Kidney glomerular epithelial cell (primary cell): ENCODE measurements around the gene STK40.

Experiments used
- DNase-seq: peaks from one replicate; lab custom pipeline; 2025; lab: John Stamatoyannopoulos, UW

Gene STK40

DNA sequence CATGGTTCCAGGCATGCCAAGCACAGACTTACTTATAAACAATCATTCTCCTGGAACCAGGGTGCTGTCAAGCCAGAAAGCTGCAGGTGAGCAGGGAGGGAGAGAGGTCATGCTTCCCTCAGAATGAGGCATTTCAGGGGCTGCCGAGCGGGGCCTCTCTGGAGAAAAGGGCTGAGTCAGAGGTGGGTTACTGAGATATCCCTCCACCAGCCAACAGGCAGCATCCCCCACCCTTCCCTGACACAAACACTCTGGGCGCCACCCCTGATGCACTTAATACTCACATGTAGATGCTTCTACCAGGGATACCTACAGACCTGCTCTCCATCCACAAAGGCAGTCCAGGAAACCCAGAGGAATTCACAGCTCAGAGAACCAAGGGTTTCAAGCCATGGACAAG lies 13.1 kb downstream of the STK40 start:
- DNase-seq, result peak; percentile 25

DNA sequence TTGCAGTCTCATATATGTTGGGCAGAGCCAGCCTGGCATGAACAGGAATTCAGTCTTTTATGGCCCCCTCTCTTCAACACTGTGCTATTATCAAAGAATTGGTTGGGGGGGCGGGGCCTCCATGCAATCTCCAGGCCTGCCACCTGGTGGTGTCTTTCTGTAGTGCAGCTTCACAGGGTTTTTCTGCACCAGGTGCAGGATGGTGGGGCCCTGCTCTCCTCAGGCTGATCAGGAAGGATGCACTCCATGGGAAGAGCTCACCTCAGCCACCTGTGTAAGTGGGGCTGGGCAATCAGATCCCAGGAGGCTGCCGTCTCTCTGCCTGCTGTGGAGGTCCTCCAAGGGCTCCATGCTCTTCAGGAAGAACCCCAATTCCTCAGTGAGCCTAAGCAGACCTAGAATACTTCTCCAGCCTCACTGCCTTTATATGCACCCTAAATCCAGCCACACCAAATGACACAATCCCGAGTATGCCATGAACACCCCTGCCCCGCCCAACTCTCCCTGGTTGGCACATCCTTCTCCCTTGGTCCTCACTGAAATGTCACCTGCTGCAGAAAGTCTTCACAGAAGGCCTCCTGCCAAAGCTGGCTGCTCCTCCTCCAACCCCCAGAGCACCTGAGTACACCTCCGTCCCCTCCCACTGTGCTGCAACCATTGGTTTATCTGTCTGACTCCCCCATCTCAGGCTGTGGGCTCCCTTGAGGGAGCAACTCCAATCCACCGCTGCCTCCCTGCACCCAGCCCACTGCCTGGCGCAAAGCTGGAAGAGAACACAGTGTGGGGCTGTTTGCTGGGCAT lies 16.5 kb downstream of the STK40 start:
- DNase-seq, result peak; percentile 71

DNA sequence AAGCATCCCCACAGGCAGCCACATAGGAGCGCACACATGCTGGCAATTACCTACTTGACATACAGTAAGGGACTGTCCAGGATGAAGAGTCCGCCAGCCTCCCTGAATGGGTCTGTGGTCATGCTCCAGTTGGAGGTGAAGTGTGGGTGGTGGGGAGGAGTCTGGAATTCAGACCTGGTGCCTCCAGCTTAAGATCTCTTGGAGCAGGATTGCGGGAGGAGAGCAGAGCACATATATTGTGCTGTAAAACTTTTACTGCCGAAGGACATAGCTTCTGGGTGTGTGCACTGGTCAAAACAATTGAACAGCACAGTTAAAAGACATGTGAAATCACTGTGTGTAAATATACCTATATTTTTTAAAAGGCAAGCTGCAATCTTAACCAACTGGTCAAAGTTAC lies 17.9 kb downstream of the STK40 start:
- DNase-seq, result no peak

DNA sequence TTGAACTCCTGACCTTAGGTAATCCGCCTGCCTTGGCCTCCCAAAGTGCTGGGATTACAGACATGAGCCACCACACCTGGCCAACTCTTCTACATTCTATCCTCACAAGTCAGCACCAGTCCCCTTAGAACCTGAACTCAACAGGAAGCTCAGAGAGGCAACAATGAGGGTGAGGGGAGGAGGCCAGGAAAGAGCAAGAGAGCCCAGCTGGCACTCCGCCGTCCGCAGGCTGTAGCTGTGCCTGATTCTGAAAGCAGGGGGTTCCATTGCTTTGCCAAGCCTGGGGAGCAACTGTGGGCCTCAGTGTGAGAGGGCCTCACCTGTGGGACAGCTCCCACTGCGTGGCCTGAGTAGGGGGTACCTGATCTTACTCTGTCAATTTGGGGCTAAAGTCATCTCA lies 18.7 kb downstream of the STK40 start:
- DNase-seq, result no peak

DNA sequence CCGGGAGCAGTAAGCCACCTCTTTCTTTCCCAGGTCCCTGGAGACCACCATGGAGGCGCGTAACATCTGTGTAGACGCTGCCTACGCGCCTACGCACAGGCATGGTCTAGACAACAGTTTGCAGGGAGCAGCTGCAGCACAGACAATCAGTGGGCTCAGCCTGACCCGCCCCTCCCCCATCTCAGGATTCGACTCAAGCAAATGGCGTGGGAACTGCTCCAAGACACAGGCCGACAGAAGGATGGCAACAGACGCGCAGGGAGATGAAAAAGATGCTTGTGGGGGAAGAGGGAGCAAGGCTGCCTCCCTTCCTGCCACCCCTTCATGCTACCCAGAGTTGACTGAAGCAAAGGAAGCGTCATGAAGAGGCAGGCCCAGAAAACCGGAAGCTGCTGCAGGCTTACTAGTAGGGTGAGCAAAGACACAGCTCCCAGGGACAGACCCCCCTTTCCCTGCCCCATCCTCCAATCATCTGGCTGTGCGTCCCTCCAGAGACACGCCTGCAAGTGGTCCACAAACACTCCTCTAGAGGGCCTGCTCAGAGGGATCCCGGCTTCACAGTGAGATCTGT lies 19.5 kb downstream of the STK40 start:
- no peak for DNase-seq

DNA sequence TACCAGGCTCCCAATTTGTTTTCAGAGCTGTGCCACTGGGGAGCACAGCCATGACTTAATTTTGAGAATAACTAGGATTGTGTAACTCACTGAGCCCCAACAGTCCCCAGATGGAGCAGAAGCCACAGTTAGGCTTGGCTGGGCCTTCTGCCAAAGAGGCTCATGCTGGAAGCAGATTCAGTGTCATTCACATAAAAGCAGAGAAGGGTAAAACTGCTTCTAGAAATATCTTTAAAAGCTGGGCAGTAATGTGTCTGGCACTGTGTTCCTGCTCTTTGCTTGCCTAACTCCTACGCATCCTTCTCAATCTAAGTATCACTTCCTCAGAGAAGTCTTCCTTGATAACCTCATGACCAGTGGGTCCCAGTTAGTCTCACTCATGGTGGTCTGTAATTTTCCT lies 20.3 kb downstream of the STK40 start:
- no peak for DNase-seq

DNA sequence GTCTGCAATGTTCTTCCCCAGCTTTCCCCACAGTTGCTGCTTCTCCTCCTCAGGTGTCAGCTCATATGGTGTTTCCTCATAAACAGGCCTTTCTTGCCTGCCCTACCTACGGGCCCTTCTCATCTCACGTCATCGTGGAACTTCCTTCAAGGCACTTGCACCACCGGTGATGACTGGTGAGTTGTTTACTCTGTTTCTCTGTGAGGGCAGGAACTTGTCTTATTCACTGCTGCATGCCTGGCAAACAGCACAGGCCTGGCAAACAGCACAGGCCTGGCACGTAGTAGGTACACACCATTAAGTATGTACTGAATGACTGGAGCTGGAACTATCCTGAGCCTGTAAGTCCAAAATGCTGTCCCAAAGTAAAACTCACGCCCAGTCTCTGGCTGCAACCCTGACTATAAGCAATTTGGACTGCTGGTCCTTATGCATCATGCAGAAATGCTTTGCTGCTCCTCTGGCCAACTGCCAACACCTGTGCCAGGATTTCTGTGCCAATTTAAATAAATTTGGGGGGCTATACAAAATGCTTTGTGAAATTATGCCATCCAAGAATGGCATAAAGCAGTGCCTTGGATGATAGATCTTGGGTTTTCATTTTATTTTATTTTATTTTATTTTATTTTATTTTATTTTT lies 25.7 kb downstream of the STK40 start:
- DNase-seq, result no peak

DNA sequence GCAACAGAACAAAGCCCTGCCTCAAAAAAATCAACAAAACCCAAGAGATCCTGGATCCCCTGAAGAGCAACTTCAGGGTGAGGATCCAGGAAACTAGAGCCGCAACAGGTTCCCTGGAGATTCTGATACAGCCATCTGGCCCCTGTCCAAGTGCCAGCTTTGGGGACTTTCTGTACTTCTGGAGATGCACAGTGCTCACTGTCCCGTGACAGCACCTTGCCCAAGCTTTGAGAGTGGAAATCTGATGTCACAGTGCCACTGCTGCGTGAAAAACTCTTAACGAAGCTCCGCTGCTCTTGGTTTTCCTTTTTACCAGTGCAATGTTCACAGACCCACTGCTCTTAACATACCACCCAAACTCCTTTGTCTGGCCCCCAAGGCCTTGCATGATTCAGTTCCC lies 26.3 kb downstream of the STK40 start:
- no peak for DNase-seq

DNA sequence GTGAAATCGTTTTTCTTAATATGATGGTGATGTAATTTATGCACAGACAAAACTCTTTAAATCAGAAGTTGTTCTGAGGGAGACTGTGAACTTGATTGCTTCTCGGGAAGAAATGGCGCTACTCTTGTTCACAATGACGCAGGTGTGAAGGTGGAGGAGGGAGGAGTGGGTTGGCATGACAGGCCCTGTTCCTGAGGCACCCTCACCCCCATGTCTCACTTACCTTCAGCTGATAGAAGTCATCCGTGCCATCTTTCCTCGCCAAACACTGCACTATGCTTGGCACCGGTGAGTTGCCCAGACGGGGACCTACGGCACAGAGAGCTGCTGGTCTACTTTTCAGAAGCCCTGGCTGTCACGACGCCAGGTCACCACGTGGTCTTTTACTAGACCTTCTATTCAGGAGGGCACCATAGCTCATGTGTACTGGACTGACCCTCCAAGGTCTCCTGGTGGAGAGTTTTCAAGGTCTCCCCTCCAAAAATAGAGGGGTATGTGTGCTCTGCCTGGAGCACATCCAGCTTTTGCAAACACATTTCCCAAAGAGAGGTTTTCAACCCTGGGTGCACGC lies 27.1 kb downstream of the STK40 start:
- DNase-seq, result no peak

DNA sequence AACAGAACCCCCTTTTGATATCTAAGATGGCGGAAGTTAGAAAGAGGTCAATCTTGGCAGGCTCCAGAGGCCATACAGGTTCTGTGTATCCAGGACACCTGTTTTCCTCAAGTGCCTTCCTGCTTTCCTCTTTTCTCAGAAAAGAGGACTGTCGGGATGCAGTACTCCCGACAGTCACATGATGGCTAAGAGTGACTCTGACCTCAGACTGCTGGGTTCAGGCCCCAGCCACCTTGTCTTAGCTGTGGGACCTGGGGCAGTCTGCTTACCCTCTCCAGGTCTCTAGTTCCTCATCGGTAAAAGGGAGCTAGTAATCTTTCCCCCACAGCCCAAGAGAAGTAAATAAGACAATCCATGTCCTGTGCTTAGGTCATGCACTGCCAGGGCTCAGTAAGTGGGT lies 29.9 kb downstream of the STK40 start:
- DNase-seq, result no peak

DNA sequence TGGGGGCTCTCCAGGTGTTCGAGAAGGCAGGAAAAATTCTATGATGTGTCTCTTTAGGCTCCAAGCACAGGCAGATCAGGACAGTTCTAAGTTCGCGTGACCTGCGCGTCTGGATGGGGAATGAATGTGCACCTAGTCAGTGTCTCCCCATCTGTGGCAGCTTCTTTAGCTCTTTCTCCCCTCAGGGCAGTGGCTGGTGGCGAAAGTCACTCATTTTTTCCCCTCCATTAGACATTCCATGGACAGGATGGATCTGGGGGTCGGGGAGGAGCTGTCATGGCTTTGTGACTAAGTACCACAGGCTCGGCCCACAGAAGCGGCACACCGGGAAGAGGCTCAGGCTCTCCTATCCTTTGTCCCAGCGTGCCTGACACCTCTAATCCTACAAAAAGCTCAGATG lies 31.2 kb downstream of the STK40 start:
- DNase-seq, result no peak

DNA sequence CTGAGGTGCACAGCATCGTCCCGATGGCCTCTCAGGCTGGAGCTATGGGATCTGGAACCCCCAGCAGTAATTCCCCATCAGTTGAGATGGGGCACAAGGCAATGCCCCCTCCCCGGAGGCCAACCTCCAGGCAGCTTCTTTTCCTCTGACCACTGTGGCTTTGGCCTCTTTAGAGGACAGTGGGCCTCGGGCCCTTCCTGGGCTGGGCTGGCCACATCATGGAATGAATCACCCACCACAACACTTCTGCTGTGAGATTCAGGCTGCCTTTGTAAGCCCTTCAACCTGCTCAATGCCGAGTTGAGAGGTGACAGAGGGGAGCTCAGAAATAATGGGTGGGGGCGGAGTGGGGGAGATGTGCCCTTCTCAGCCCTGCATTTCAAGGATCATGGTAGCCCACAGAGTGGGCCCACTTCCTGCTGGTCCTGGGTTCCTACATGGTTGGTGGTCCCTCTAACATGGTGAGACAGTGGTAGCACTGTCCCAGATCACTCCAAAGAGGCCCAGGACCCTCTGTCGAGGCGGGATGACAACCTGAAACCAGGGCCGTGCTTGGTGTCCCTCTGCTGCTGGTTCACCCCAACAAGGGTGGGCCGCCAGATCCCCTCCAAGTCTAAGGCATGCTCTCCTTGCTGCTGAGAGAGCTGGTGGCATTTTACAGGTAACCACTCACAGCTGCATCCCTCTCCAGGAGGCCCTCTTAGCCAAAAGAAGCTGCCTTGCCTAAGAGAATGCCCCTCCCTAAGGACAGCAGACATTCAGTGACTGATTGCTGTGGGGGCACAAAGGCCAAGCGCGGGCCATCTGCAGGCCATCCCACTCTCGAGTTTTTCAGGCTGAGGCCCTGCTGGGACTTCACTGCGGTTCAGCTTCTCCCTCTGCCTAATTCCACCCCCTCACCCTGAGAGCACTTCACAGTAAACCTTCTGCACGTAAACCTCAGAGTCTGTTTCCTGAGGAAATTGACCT lies 32.5 kb downstream of the STK40 start:
- DNase-seq, result peak; percentile 1

DNA sequence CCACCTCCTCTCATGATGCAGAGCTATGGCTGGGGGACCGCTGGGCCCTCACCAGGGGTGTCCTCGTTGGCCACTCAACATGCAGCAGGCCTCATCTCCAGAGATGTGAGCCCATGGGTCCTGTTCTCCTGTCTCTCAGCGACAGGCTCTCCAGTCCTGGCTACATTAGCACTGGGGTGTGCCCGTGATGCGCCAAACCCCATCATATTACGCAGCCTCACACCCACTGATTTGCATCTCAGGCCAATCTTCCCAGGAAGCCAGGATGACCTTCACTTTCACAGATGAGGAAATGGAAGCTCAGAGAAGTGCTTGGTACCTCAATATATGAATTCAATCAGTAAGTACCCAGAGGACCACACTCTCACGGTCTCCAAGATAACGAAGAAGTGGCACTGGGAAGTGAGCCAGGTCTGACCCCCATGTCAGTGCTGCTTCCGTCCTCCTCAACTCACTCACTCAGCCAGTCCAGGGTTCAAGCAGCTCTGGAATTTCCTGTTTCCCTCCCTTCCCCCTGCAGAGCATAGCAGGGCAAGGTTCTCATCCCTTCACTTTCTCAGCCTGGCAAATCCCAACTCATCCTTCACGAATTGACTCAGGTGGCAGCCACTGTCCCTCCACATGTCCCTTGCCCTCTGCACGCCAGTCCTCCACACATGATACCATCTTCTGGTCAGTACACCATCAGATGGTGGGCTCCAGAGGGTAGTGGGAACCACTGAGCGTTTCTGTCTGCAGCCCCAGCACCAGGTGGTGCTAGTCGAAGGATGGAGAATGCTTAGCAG lies 33.4 kb downstream of the STK40 start:
- no peak for DNase-seq

DNA sequence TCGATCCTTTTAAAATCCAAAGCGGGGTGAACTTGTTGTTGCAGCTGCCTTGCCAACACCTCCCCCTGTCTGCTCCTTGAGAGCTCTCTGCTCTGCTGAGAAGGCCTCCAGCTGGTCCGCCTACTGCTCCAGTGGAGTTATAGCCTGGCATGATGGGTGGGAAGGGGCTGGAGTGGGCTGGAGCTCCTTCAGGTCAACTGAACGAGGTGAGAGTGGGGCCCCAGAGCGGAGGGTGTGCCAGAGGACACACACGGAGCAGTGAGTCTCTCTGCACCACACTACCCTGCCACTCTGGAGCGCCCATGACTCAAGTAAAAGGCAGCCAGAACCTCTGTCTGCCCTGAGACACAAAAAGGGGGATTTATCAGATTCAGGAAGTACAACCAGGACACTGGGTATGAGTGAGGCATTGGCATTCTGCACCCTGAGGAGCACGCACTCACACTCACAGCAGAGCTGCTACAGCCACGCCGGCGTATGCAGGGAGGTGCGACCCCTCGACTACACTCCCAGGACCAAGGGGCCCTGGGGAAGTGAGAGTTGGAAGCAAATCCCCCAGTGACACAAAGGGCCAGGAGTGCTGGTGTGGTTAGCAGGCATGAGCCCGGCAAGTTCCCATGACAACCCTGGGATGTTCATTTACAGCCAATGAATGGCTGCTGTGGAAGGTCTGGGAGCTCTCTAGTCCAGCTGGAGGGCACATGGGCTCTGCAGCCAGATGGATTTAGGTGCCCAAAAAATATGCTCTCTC lies 34.3 kb downstream of the STK40 start:
- peak; percentile 91 for DNase-seq

DNA sequence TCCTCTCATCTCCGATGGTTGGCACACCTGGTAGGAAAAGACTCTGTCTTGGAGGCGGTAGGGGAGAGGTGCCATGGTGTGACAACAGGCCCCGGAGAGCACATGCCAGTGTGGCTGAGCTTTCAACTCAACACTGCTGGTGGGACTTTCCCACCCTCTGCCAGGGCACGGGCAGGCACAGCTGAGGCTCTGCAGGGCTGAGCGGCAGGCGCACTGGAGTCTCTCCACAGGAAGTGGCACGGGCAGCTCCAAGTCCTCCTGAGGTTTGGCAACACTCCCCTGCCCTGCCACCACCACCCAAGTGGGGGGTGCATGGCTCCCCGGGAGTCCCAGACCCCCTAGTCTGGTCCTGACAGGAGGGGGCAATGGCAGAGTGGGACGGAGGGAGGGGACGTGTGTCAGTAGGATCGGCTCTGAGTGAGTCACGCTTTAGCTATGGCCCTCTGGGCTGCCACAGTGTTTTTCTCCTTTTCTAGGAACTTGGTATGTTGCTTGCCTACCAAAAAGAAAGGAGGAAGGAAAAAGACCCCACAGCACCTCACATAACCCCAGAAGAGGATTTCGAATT lies 35.0 kb downstream of the STK40 start:
- peak; percentile 91 for DNase-seq

DNA sequence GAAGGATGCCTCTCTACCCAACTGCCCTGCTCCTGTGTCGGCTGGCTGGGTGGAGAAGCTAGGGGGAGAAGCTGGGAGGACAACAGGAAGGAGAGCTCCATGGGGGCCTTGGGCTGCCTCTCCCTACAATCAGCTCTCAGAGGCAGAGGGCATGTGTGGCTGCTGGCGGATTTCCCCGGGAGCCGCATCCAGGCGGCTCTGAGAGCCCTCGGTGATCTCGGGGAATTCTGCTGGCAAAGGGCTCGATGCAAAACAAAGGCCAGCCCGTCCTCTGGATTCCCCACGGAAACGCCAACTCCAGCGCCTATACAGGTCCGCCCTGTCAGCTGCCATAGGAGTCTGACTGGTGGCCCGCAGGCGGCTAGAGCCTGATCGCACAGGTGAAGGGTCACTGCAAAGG lies 35.9 kb downstream of the STK40 start:
- DNase-seq, result no peak

DNA sequence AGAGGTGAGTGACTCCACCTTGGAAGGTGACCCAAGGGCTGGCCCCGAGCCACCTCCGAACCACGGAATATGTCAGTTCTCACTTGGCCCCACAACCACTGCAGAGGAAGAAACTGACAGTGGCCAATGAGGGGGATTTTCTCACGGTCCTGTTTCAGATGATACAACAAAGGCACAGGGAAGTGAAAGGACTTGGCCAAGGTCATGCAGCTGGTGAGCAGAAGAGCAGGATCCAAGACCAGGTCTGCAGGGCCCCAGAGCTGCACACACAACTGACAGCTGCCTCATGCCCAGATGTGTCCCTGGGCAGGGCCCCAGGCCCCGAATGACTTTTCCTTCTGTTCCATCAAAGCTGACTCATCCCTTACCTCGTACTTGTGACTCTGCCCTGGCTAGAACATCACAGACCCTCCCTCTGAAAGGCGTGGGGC lies 36.5 kb downstream of the STK40 start:
- DNase-seq, result peak; percentile 17

DNA sequence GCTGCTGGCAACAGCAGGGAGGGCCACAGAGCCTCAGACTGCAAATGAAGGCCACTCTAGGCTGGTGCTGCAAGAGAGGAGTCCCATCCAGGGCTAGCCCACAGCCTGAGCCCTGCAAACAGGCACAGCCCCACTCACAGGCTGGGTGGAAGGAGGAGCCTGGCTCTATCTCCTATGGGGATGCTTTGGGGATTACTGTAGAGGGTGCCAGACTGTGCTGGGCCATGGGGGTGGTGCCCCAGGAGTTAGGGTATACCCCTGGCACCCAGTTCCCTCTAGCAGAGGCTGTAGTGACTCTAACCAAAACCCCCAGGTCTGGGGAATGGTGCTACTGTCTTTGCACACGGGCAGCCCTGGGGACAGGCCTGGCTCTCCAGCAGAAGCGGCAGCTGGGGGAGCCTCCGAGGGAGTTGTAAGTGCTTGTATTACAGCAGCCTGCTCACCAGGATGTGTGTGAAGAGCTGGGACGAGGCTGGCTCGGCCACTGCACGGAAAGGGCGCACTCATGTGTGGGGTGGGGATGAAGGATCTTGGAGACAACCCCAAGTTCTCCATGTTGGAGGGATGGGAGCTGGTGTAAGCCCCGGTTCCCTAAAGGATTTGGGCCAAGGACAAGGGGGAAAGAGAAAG lies 38.9 kb downstream of the STK40 start:
- no peak for DNase-seq

DNA sequence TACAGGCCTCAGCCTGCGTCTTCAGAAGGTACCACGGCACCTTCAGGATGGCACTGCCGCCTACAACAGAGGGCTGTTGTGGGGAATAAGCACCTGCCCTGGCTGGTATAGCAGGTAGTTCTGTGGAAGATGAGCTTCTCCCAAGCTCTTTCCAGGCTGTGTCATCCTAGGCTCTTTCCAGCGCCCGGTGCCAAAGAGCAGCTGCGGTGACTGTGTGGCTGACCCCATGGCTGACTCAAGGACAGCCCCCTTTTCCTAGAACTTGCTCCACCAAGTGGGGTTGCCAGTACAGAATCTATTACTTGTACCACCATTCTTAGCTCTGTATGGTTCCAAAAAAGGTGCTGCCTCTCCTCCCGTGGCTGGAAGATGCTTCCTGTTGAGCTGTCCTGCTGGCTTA lies 40.4 kb downstream of the STK40 start:
- no peak for DNase-seq

DNA sequence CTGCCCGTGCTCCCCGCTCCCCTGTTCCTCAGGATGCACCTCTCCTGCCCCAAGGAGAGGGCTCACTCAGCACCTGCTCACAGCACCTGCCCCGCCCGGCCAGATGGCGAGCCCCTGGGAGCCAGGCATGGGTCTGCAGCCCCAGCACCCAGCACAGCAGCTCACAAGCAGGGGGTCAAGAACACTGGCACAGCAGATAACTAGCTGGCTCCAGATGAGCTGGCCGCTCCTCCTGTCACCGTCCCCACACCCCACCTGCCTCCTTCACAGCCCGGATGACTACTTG lies 41.4 kb downstream of the STK40 start:
- DNase-seq, result no peak
